ENCODE measurements around the gene FAIM2.

The FAIM2 gene

GRCh38 chr12:49828133-49829091 is 75.3 kb downstream of the FAIM2 start, which contains the start of gene NCKAP5L (continued):
- peak; percentile 97 for TF ChIP-seq PATZ1 (tag by site-specific recombination; IDR thresholded peaks at IDR 0.05)
- TF ChIP-seq ZNF155 (tag by site-specific recombination; IDR thresholded peaks at IDR 0.05), result no peak
- TF ChIP-seq ZNF571 (tag by site-specific recombination; IDR thresholded peaks at IDR 0.05), result no peak
- TF ChIP-seq, protein P1, sequence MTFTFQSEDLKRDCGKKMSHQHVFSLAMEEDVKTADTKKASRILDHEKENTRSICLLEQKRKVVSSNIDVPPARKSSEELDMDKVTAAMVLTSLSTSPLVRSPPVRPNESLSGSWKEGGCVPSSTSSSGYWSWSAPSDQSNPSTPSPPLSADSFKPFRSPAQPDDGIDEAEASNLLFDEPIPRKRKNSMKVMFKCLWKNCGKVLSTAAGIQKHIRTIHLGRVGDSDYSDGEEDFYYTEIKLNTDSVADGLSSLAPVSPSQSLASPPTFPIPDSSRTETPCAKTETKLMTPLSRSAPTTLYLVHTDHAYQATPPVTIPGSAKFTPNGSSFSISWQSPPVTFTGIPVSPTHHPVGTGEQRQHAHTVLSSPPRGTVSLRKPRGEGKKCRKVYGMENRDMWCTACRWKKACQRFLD (tag by site-specific recombination; IDR thresholded peaks at IDR 0.05), result no peak
- TF ChIP-seq ZNF202 (tag by site-specific recombination; IDR thresholded peaks at IDR 0.05; ENCODE audit: borderline replicate concordance), result no peak
- TF ChIP-seq ZNF148 (tag by site-specific recombination; IDR thresholded peaks at IDR 0.05; ENCODE audit: borderline replicate concordance), result no peak
- no peak for TF ChIP-seq KLF7 (tag by site-specific recombination; IDR thresholded peaks at IDR 0.05; ENCODE audit: borderline replicate concordance)
- TF ChIP-seq ZNF335 (tag by site-specific recombination; conservative IDR thresholded peaks at IDR 0.05), result peak; percentile 82
- TF ChIP-seq, protein P2, sequence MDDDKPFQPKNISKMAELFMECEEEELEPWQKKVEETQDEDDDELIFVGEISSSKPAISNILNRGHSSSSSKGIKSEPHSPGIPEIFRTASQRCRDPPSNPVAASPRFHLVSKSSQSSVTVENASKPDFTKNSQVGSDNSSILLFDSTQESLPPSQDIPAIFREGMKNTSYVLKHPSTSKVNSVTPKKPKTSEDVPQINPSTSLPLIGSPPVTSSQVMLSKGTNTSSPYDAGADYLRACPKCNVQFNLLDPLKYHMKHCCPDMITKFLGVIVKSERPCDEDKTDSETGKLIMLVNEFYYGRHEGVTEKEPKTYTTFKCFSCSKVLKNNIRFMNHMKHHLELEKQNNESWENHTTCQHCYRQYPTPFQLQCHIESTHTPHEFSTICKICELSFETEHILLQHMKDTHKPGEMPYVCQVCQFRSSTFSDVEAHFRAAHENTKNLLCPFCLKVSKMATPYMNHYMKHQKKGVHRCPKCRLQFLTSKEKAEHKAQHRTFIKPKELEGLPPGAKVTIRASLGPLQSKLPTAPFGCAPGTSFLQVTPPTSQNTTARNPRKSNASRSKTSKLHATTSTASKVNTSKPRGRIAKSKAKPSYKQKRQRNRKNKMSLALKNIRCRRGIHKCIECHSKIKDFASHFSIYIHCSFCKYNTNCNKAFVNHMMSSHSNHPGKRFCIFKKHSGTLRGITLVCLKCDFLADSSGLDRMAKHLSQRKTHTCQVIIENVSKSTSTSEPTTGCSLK (tag by site-specific recombination; IDR thresholded peaks at IDR 0.05), result no peak
- TF ChIP-seq HOXA7 (CRISPR knock-in tag; IDR thresholded peaks at IDR 0.05; ENCODE audit: borderline replicate concordance), result no peak
- TF ChIP-seq, protein P3, sequence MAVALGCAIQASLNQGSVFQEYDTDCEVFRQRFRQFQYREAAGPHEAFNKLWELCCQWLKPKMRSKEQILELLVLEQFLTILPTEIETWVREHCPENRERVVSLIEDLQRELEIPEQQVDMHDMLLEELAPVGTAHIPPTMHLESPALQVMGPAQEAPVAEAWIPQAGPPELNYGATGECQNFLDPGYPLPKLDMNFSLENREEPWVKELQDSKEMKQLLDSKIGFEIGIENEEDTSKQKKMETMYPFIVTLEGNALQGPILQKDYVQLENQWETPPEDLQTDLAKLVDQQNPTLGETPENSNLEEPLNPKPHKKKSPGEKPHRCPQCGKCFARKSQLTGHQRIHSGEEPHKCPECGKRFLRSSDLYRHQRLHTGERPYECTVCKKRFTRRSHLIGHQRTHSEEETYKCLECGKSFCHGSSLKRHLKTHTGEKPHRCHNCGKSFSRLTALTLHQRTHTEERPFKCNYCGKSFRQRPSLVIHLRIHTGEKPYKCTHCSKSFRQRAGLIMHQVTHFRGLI (tag by site-specific recombination; IDR thresholded peaks at IDR 0.05), result peak; percentile 83; the same call in 1 of the 2 replicates
- TF ChIP-seq ZEB2 (tag by site-specific recombination; IDR thresholded peaks at IDR 0.05), result peak; percentile 50; the same call in 1 of the 2 replicates
- no peak for TF ChIP-seq ZNF768 (tag by site-specific recombination; IDR thresholded peaks at IDR 0.05)
- TF ChIP-seq ZNF501 (tag by site-specific recombination; IDR thresholded peaks at IDR 0.05), result peak; percentile 54; the same call in 1 of the 2 replicates
- TF ChIP-seq SP3 (tag by site-specific recombination; IDR thresholded peaks at IDR 0.05), result peak; percentile 89
- TF ChIP-seq ZBTB21 (tag by site-specific recombination; IDR thresholded peaks at IDR 0.05), result no peak
- no peak for TF ChIP-seq ZNF521 (tag by site-specific recombination; IDR thresholded peaks at IDR 0.05)
- TF ChIP-seq ZNF658 (tag by site-specific recombination; IDR thresholded peaks at IDR 0.05), result no peak
- TF ChIP-seq, protein P4, sequence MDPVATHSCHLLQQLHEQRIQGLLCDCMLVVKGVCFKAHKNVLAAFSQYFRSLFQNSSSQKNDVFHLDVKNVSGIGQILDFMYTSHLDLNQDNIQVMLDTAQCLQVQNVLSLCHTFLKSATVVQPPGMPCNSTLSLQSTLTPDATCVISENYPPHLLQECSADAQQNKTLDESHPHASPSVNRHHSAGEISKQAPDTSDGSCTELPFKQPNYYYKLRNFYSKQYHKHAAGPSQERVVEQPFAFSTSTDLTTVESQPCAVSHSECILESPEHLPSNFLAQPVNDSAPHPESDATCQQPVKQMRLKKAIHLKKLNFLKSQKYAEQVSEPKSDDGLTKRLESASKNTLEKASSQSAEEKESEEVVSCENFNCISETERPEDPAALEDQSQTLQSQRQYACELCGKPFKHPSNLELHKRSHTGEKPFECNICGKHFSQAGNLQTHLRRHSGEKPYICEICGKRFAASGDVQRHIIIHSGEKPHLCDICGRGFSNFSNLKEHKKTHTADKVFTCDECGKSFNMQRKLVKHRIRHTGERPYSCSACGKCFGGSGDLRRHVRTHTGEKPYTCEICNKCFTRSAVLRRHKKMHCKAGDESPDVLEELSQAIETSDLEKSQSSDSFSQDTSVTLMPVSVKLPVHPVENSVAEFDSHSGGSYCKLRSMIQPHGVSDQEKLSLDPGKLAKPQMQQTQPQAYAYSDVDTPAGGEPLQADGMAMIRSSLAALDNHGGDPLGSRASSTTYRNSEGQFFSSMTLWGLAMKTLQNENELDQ (tag by site-specific recombination; IDR thresholded peaks at IDR 0.05; ENCODE audit: low read depth), result no peak
- TF ChIP-seq ZNF664 (tag by site-specific recombination; IDR thresholded peaks at IDR 0.05), result no peak
- TF ChIP-seq INSM2 (tag by site-specific recombination; IDR thresholded peaks at IDR 0.05), result no peak
- TF ChIP-seq HIC1 (tag by site-specific recombination; IDR thresholded peaks at IDR 0.05), result no peak

All from HEK293 (cell line).